HG03108 (cell line): ENCODE measurements around the gene NFASC.

Experiments
- ATAC-seq: cut with Tn5 transposase; IDR thresholded peaks from one replicate; pipeline ENCODE4 v1.9.1; 2021; ENCODE audit warnings: moderate library complexity; ENCODE audit not compliant: unreplicated experiment

The NFASC gene

GRCh38 chr1:204887846-204888245 lies 17.2 kb downstream of the NFASC start:
- no peak for ATAC-seq

GRCh38 chr1:204888294-204888693 lies 17.6 kb downstream of the NFASC start:
- ATAC-seq = no peak

GRCh38 chr1:204889681-204890383 lies 19.2 kb downstream of the NFASC start:
- ATAC-seq = no peak

DNA sequence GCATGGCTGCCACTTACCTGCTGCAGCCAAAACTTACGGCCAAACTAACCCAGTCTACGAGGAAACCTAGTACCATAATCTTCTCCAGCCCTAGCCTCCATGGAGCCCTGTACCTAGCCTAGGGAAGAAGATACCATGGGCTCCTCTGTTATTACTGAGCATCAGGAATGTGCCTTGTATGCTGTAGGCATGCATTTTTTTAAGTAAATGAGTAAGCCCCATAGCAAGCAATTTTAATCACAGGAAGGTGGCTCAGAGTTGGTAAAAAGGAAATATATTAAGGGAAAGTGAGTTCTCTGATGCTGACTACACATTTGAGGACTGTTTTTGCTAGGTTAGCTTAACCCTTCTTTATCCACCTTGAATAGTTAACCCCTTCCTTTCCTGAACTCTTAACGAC lies 21.2 kb downstream of the NFASC start:
- ATAC-seq = no peak

- ATAC-seq = no peak
These were observed 23.4 kb downstream of the NFASC start for GRCh38 chr1:204894031-204894430.

DNA sequence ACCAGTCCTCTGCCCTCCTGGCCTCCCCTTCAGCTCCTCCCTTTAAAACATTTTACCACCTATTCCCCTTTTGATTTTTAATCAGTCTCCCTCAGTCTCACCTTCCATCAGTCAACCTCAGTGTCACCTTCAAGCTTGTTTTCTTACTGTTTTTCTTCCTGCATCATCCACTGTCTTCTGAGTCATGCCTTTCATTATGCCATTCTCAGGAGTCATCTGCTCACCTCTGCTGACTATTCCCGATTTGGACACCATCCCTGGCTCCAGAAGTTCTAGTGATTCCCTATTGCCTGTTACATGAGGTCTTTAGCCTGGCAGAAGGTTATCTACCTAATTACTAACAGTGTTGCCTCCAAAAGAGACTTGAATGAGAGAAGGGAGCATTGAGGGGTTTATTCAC lies 23.9 kb downstream of the NFASC start:
- no peak for ATAC-seq

- no peak for ATAC-seq
These were observed 25.4 kb downstream of the NFASC start for GRCh38 chr1:204896023-204896422.

DNA sequence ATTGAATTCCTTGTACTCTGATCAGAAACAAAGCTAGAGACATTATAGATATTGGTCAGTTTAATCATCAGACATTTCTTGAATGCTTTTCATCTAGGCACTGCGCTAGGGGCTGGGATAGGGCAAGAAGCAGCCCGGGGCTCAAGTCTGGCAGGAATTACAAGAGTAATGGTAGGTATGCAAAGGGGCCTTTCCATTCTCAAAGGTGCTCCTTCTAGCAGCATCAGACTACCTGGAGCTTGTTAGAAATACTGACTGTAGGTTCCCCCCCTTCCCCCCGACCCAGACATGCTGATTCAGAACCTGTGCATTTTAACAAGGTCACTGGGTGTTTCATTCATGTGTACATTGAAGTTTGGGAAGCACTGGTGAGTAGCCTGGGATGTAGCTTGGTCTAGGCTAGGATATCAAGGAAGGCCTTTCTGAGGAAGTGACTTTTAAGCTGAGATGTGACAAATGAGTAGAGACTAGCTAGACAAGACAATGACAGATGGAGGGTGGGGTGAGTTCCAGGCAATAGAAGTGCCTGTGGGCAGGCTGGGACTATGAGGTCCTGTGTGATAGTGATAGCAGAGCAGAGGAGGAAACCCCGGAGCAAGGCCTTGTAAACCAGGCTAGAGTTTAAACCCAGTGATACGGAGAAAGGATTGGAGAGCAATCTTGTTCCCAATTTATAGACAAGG lies 26.3 kb downstream of the NFASC start:
- no peak for ATAC-seq

DNA sequence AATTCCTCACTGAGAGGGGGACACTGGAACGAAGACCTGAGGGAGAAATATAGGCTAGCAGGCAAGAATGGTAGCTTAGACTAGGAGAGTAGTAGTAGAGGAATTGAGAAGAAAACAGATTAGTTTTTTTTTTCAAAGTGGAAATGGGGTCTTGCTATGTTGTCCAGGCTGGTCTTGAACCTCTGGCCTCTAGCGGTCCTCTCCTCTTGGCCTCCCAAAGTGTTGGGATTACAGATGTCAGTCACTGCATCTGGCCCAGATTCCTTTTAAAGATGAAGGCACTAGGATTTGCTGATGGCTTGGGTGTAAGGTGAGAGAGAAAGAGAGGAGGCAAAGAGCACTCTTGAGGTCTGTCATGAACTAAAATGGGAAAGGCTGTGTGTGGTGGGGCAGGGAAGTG lies 30.1 kb downstream of the NFASC start:
- ATAC-seq = no peak

DNA sequence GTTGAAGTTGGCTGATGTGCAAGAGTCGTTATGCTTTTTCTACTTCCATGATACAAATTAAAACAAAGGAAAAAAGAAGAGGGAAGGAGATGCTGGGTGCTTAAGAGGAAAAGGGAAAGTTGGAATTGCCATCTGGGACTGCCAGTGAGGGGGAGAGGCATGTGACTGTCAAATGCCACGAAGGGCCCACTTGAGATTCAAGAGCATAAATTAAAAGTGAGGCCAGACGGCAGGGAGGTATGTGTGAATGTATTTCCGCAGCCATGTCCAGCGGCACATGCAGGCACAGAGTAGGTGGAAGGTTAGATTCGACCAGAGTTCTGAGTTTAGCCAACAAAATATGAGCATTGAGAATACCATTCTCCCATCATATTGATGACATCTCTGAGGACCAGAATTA lies 32.0 kb downstream of the NFASC start:
- no peak for ATAC-seq

DNA sequence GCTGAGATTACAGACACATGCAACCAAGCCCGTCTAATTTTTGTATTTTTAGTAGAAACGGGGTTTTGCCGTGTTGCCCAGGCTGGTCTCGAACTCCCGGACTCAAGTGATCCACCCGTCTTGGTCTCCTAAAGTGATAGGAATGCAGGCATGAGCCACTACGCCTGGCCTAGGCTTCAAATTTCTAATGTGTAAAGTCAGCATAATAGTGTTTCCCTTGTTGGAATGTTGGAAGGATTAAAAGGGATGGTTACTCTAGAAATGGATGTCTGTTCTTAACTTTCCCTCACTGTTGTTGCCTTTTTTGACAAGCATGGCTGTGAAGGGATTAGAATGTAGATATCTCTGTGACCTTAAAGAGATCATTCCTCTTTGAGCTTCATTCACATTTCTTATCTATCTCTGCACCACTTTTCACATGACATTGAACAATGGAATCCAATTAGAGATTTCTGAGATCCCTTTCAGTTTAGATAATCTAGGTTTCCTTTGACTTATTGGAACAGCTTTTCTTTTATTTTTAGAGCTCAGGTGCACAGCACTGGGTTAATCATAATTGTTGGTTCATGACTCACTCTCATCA lies 33.7 kb downstream of the NFASC start:
- no peak for ATAC-seq

- ATAC-seq = no peak
These were observed 38.4 kb downstream of the NFASC start for GRCh38 chr1:204909109-204909508.

- ATAC-seq = no peak
These were observed 45.3 kb downstream of the NFASC start for GRCh38 chr1:204915861-204916495.

- no peak for ATAC-seq
These were observed 47.1 kb downstream of the NFASC start for GRCh38 chr1:204917802-204918201.

DNA sequence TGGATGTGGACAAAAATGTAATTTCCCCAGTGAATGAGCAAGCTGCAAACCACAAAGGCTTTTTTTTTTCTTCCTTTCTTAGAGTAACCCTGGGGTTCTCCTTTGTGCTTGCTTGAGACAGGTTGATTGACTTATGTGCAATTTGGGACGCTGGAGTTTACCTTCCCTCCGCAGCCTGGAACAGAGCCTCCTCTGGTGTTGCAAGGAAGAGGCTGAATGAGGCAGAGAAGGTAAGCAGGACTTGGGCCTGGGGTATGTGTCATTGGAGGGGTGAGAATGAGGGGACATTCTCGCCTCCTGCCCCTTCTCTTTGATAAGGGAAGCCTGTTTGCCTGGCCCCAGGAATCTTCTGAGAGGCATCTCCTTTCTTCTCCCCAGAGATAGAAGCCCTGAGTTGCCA lies 49.8 kb downstream of the NFASC start:
- ATAC-seq = no peak

- no peak for ATAC-seq
These were observed 50.3 kb downstream of the NFASC start for GRCh38 chr1:204920967-204921366.

GRCh38 chr1:204921855-204922516 lies 51.3 kb downstream of the NFASC start:
- ATAC-seq = no peak

- no peak for ATAC-seq
These were observed 52.5 kb downstream of the NFASC start for GRCh38 chr1:204923201-204923600.

- no peak for ATAC-seq
These were observed 53.0 kb downstream of the NFASC start for GRCh38 chr1:204923626-204924012.

GRCh38 chr1:204924013-204924759 lies 53.5 kb downstream of the NFASC start:
- no peak for ATAC-seq

DNA sequence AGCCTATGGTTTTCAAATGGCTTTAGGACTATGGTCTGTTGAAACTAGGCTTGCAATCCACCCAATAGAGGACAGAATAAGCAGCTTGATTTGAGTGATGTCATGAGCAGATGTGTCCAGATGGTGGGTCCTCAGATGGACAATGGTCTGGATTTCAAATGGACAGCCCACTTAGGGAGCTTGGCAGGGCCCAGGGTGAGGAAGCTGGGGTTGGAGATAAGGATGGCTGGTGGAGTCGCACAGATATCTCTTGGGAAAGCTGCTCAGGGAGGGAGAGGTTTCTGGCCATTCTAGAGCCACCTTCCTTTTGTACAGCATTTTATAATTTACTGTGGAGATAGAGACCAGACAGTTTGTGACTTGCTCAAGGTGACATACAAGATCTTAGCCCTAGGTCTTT lies 55.0 kb downstream of the NFASC start:
- ATAC-seq = no peak
